ENCODE results near the gene ACTR8. TPM values are rescaled to one million over a fixed set of nuclear protein-coding genes. Genes with fewer than 3 reads are reported as not detected.

ACTR8 gene
- total RNA-seq, 2 experiments from 2014 or later = 26.0 to 28.9 TPM

DNA sequence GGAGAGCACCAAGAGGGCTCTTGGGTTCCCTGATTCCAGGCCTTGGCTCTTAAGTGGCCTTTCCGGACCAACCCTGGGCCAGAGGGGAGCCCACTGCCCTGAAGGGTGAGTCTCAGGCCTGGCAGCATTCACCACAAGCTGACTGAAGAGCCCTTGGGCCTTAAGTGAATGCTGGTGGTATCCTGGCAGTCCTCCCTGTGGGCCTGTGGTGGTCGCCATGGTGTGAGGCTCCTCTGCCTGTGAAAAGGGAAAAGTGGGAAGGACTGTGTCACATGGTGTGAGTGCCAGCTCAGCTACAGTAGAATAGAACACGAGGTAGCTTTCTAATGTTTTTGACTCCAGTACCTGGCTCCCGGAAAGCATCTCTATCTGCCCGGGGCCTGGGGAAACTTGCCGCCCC lies 51.0 kb downstream of the ACTR8 start:
- CTCF ChIA-PET = no interaction called here
- intact Hi-C loops (cut with DNase I, micrococcal nuclease) = no loop called here
- Mint-ChIP-seq H3K36me3 (ENCODE audit: low read depth) (no peaks in the 10 kb centered on the region), H3K4me1 (no peaks in the 10 kb centered on the region), H3K4me3 (no peak overlapping the region), H3K27me3 (no peaks in the 10 kb centered on the region), H3K27ac (no peak overlapping the region), H3K9me3 (ENCODE audit: low read depth) (no peaks in the 10 kb centered on the region)
- no peak for DNase-seq
- POLR2A ChIA-PET = no interaction called here
- no peak for ATAC-seq

DNA sequence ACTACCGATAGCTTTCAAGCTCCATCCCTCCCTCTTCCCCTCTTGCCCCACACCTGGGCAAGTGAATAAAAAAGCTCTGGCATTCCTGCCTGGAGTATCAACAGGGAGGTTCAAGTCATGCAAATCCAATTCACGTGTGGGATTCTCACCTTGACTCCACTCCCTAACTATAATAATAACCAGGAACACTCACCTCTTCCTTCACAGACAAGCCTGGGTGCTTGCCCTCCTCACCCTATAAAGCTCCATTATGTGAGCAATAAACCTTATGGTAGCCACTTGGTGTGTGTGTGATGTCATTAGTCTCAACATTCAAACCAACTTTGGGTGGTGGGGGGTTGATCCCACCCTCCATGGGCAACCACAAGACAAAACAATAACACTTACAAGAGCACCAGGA lies 52.3 kb downstream of the ACTR8 start:
- ChIA-PET POLR2A (no interaction called here), CTCF (no interaction called here)
- Mint-ChIP-seq H3K9me3 (ENCODE audit: low read depth) (no peaks in the 10 kb centered on the region), H3K27ac (no peak overlapping the region), H3K27me3 (no peaks in the 10 kb centered on the region), H3K4me1 (no peaks in the 10 kb centered on the region), H3K36me3 (ENCODE audit: low read depth) (no peaks in the 10 kb centered on the region), H3K4me3 (no peak overlapping the region)
- ATAC-seq (no peak), DNase-seq (no peak)
- intact Hi-C loops (cut with DNase I, micrococcal nuclease) = no loop called here

DNA sequence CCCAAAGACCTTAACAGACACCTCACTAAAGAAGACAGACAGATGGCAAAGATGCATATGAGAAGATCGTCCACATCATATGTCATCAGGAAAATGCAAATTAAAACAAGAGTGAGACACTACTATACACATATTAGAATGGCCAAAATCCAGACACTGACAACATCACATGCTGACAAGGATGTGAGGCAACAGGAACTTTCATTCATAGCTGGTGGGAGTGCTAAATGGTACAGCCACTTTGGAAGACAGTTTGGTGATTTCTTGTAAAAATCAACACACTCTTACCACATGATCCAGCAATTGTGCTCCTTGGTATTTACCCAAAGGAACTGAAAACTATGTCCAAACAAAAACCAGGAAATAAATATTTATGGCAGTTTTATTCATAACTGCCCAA lies 53.4 kb downstream of the ACTR8 start:
- Mint-ChIP-seq H3K36me3 (ENCODE audit: low read depth) (no peaks in the 10 kb centered on the region), H3K27ac (no peak overlapping the region), H3K9me3 (ENCODE audit: low read depth) (no peaks in the 10 kb centered on the region), H3K4me1 (no peaks in the 10 kb centered on the region), H3K27me3 (no peaks in the 10 kb centered on the region), H3K4me3 (no peak overlapping the region)
- ATAC-seq (no peak), DNase-seq (no peak)
- POLR2A ChIA-PET = no interaction called here
- CTCF ChIA-PET = no interaction called here
- intact Hi-C loops (cut with DNase I, micrococcal nuclease) = no loop called here

DNA sequence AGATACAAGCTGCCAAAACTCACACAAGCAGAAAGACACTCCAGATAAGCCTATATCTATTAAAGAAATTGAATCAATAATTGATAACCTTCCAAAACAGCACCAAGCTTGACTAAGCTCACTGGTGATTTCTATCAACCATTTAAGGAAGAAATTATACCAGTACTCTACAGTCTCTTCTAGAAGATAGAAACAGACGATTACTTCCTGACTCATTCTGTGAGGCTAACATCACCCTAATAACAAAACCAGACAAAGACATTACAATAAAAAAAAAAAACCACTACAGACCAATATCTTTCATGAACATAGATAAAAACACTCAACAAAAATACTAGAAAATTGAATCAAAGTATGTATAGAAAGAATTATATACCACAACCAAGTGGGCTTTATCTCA lies 55.9 kb downstream of the ACTR8 start:
- intact Hi-C loops (cut with DNase I, micrococcal nuclease) = no loop called here
- H3K36me3 Mint-ChIP-seq (ENCODE audit: low read depth) = no peaks in the 10 kb centered on the region
- ATAC-seq = no peak

DNA sequence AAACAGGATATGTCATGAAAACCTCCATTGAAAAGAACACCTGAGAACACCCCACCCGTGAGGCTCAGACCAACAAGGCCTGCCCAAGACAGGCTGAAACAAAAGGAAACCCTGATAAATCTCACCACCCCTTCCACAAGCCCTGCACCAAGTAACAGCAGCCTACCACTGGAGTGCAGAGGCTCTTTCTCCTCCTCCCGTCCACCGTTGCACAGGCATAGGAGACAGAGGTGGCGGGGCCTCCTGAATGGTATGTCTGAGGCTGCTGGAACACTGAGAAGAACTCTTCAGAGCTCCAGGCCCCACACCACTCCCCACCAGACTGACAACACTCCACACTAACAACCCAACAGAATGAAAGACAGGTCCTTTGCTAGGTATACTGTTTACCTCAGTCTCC lies 57.2 kb downstream of the ACTR8 start:
- POLR2A ChIA-PET = no interaction called here
- H3K9me3 Mint-ChIP-seq (ENCODE audit: low read depth) = no peaks in the 10 kb centered on the region

More for the DNA sequence above, 55.9 kb downstream of the ACTR8 start:
- Mint-ChIP-seq H3K4me3 (no peak overlapping the region), H3K9me3 (ENCODE audit: low read depth) (no peaks in the 10 kb centered on the region), H3K27ac (no peak overlapping the region), H3K4me1 (no peaks in the 10 kb centered on the region), H3K27me3 (no peaks in the 10 kb centered on the region)
- no peak for DNase-seq
- CTCF ChIA-PET = no interaction called here
- POLR2A ChIA-PET = no interaction called here

DNA sequence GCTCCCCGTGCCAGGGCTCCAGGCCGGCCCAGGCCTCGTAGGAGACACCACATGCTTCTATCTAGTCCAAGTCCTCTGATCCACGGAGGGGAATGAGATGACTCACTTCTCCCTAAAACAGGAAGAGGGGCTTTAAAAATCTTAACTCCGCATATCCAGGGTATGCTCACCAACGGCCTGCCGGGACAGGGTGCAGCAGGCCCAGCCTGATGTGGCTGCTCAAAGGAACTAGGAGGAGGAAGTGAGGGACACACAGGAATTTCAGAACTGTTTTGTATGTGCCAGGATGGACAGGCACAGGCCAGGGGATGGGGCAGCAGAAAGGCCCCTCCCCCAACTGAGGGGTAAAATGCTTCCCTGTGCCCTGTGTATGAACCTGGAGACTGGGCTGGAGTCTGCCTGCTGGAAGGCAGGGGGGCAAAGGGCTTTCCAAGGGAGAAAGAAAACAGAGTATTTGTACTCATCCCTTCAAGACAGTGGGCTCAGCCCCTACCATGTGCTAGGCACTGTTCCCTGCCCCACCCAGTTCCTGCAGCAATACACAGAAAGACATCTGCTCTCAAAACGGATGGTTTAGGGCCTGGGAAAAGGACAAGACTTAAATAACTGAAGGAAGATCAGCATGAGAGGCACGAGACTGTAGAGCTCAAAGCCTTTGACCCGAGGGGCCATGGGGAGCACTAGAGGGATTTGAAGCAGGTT lies 57.8 kb downstream of the ACTR8 start:
- H3K4me1 Mint-ChIP-seq = no peaks in the 10 kb centered on the region
- no peaks in the 10 kb centered on the region for H3K36me3 Mint-ChIP-seq (ENCODE audit: low read depth)
- ATAC-seq (no peak), DNase-seq (no peak)
- H3K4me3 Mint-ChIP-seq = no peak overlapping the region
- ChIA-PET CTCF (no interaction called here), POLR2A (no interaction called here)
- H3K9me3 Mint-ChIP-seq (ENCODE audit: low read depth) = no peaks in the 10 kb centered on the region
- H3K27ac Mint-ChIP-seq = no peak overlapping the region
- intact Hi-C loops (cut with DNase I, micrococcal nuclease) = no loop called here
- no peaks in the 10 kb centered on the region for H3K27me3 Mint-ChIP-seq

More for the DNA sequence above, 57.2 kb downstream of the ACTR8 start:
- Mint-ChIP-seq H3K27me3 (no peaks in the 10 kb centered on the region), H3K27ac (no peak overlapping the region), H3K36me3 (ENCODE audit: low read depth) (no peaks in the 10 kb centered on the region), H3K4me3 (no peak overlapping the region), H3K4me1 (no peaks in the 10 kb centered on the region)
- intact Hi-C loops (cut with DNase I, micrococcal nuclease) = no loop called here
- CTCF ChIA-PET = no interaction called here
- ATAC-seq (no peak), DNase-seq (no peak)

DNA sequence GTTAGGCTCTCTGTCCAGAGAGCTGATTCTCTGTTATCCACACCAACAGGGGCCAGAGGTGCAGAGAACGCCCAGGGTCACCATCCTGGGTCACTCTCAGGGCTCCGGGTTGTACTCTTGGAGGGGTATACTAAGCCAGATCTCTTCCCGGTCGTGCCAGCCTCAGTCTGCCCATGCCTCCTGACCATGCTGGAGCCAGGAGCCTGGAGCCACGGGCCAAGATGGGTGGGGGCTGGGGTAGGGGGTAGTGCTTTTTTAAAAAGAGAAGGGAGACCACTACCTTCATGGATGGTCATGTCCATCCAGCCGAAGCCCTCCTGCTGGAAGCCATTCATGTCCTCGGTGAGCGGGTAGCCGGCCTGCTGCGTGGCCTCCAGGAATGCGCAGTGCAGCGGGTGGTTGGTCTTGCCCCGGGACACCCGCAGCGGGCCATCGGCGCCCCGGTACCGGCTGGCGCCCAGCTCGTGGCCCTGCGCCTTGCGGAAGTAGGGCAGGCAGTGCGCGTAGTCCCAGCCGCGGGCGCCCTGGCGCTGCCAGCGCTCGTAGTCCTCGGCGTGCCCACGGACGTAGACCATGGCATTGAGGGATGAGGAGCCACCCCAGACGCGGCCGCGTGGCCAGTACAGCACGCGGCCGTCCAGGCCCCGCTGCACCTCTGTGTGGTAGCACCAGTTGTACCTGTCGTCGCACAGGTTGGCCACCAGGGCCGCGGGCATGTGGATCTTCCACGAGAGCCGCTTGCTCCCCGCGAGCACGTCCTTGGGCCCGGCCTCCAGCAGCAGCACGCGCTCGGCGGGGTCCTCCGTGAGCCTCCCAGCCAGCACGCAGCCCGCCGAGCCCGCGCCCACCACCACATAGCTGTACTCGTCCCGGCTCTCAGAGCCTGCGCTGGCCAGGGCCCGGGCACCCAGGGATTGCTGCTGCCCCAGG lies 58.7 kb downstream of the ACTR8 start:
- DNase-seq (no peak), ATAC-seq (no peak)
- H3K27ac Mint-ChIP-seq = no peak overlapping the region
- ChIA-PET CTCF (interaction anchor here (0.6 kb wide), 1 partner anchor 156 kb away, joined by 4 read pairs; no protein-coding TSS in a partner anchor), POLR2A (no interaction called here)
- intact Hi-C loops (cut with DNase I, micrococcal nuclease) = no loop called here
- no peaks in the 10 kb centered on the region for H3K9me3 Mint-ChIP-seq (ENCODE audit: low read depth)
- no peaks in the 10 kb centered on the region for H3K4me1 Mint-ChIP-seq
- no peaks in the 10 kb centered on the region for H3K27me3 Mint-ChIP-seq
- H3K36me3 Mint-ChIP-seq (ENCODE audit: low read depth) = no peaks in the 10 kb centered on the region
- no peak overlapping the region for H3K4me3 Mint-ChIP-seq

DNA sequence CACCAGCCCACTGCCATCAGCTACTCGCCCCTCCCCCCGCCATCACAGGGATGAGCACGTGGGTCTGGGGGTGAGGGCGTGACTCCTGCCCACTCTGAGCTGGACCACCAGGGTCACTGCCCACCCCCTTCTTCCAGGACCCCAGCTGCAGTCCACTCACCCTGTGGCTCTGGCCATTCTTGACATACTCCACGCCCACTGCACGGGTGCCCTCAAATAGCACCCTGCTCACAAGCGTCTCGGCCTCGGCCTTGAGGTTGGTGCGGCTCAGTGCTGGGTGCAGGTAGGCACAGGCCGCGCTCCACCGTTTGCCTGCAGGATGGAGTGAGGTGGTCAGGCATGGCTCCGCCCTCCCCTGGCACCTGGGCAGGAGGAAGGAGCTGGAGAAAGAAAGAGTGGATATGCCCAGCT lies 59.6 kb downstream of the ACTR8 start:
- no peaks in the 10 kb centered on the region for H3K27me3 Mint-ChIP-seq
- no peaks in the 10 kb centered on the region for H3K36me3 Mint-ChIP-seq (ENCODE audit: low read depth)
- H3K27ac Mint-ChIP-seq = no peak overlapping the region
- no peaks in the 10 kb centered on the region for H3K4me1 Mint-ChIP-seq
- DNase-seq (no peak), ATAC-seq (no peak)
- H3K9me3 Mint-ChIP-seq (ENCODE audit: low read depth) = no peaks in the 10 kb centered on the region
- intact Hi-C loops (cut with DNase I, micrococcal nuclease) = no loop called here
- H3K4me3 Mint-ChIP-seq = no peak overlapping the region
- CTCF ChIA-PET = interaction anchor here (0.6 kb wide), 1 partner anchor 155 kb away, joined by 4 read pairs; no protein-coding TSS in a partner anchor
- POLR2A ChIA-PET = no interaction called here

DNA sequence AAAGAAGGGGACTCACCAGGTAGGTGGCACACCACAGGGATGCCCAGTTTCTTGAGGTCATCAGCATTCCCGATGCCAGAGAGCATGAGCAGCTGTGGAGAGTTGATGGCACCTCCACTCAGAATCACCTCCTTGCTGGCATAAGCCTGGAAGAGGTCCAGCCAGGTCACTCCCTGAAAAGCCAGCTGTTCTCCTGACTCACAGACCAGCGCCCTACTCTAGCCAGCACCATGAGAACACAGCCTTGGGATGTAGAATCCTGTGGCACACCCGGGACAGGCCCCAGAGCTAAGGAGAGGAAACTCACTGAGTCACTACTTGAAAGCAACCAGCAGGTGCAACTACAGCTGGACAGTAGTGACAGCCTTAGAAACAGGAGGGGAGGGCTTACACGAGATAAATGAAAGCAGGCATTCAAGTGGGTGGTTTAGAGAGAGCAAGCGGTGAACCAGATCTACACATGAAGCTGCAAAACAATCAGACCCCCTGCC lies 60.3 kb downstream of the ACTR8 start:
- Mint-ChIP-seq H3K4me3 (no peak overlapping the region), H3K4me1 (no peaks in the 10 kb centered on the region)
- intact Hi-C loops (cut with DNase I, micrococcal nuclease) = no loop called here

DNA sequence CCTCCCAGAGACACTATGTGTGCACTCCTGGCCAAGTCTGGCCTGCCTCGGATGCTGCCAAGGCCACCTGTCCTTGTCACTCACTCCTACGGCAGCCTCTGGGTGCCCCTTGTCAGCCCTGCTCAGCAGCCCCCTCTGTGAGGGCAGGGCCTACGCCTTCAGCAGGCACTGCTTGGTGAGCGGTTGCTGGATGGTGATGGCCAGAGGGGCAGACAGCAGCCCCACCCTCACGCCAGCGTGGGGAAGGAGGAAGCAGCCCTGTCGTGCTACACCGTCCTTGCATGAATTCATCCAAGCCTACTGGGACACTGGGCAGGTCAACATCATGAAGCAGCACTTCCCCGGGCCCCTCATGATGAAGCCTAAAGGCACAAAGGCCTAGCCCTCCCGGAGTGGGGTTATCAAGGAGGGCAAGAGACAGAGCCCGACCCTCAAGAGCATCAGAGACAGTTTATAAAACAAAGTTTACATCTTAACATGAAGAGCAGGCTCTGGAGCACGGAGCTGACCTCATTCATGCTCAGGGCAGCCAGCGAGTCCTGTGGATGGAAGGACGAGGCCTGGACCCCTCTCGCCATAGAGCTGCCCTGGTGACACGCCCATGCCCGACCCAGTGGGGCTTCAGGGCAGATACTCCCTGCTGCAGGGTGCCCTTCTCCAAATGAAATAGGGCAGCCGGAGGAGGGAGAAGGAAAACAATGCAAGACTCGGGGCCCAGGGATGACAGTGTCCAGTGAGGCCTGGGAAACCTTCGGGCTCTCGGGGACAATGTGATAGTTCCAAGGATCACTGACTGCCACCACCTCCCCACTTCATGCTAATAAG lies 61.0 kb downstream of the ACTR8 start:
- ChIA-PET POLR2A (no interaction called here), CTCF (no interaction called here)
- no peak for DNase-seq
- Mint-ChIP-seq H3K4me3 (no peak overlapping the region), H3K27me3 (no peaks in the 10 kb centered on the region), H3K27ac (no peak overlapping the region), H3K36me3 (ENCODE audit: low read depth) (no peaks in the 10 kb centered on the region), H3K9me3 (ENCODE audit: low read depth) (no peaks in the 10 kb centered on the region), H3K4me1 (no peaks in the 10 kb centered on the region)
- intact Hi-C loops (cut with DNase I, micrococcal nuclease) = no loop called here
- ATAC-seq = no peak

More for the DNA sequence above, 60.3 kb downstream of the ACTR8 start:
- DNase-seq (no peak), ATAC-seq (no peak)
- Mint-ChIP-seq H3K36me3 (ENCODE audit: low read depth) (no peaks in the 10 kb centered on the region), H3K27me3 (no peaks in the 10 kb centered on the region), H3K27ac (no peak overlapping the region), H3K9me3 (ENCODE audit: low read depth) (no peaks in the 10 kb centered on the region)
- ChIA-PET CTCF (no interaction called here), POLR2A (no interaction called here)

DNA sequence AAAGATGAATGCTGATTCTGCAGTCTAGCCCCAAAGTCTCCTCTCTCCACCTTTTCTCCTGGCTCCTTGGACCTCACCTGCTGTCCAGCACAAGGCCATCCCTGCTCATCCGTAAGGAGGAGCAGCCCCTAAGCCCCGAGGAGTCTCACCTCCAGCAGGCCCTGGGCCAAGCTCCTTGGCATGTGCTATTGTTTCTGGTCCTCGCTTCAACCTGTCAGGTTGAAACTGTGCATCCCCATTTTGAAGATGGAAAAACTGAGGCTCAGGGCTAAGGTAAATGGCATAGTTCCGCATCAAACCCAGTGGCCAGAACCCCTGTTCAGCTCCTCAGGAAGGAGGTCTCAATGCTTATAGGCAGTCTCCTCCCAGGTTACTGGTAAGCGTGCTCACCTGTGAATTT lies 61.9 kb downstream of the ACTR8 start:
- Mint-ChIP-seq H3K27ac (no peak overlapping the region), H3K36me3 (ENCODE audit: low read depth) (no peaks in the 10 kb centered on the region), H3K4me1 (no peaks in the 10 kb centered on the region), H3K27me3 (no peaks in the 10 kb centered on the region), H3K4me3 (no peak overlapping the region), H3K9me3 (ENCODE audit: low read depth) (no peaks in the 10 kb centered on the region)
- intact Hi-C loops (cut with DNase I, micrococcal nuclease) = no loop called here
- ChIA-PET CTCF (no interaction called here), POLR2A (no interaction called here)
- ATAC-seq = no peak
- DNase-seq = no peak

All from activated CD4-positive, alpha-beta T cell treated with anti-CD3 and anti-CD28 coated beads for 36 hours (primary cell).